COLO668 (cell line): ENCODE data around the gene CPNE8.

ENCODE experiments used
- DNase-seq: peaks from one replicate; lab custom pipeline; 2025; ENCODE audit not compliant: unreplicated experiment; lab: John Stamatoyannopoulos, UW

CPNE8 gene

DNA sequence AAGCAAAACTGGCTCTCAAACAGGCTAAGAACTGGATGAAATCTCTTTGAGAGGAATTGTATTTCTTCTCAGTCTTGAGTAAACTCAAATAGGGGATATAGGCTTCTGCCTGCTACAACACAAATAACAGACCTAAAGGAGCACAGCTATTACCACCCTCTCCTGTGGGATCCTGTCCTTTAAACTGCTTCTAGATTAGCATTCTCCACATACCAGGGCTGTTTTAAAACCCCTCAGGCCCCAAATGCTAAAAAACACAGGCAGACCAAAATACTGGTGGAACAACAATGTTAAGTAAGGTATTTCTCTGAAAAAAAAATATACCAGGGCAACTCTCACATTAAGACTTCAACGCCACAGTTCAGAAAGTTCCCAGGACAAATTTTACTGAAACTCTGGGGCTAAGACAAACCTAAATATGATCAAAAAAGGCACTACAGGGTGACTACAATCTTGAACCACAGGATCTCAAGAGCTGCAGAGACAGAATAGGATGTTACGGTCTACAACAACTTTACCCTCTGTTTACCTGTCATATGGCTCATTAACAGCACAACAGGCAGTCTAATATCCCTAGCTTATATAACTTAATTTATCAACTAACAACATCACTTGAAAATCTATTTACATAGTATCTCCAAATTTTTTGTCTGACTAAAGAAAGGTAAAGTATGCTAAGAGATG lies 7.2 kb downstream of the CPNE8 start:
- no peak for DNase-seq

- DNase-seq = no peak
These were observed 9.9 kb downstream of the CPNE8 start for GRCh38 chr12:38895446-38895845.

DNA sequence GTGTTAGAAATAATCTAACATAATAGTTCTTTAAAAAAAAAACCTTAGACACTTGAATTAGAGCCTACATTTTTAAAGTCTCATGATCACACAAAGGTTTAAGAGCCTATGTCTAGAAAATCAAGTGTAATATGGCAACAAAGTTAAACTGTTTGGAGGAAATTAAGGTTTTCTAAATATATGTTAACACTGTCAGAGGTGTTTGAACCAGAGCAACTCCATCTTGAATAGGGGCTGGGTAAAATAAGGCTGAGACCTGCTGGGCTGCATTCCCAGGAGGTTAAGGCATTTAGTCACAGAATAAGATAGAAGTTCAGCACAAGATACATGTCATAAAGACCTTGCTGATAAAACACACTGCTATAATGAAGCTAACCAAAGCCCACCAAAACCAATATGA lies 12.4 kb downstream of the CPNE8 start:
- DNase-seq = no peak

DNA sequence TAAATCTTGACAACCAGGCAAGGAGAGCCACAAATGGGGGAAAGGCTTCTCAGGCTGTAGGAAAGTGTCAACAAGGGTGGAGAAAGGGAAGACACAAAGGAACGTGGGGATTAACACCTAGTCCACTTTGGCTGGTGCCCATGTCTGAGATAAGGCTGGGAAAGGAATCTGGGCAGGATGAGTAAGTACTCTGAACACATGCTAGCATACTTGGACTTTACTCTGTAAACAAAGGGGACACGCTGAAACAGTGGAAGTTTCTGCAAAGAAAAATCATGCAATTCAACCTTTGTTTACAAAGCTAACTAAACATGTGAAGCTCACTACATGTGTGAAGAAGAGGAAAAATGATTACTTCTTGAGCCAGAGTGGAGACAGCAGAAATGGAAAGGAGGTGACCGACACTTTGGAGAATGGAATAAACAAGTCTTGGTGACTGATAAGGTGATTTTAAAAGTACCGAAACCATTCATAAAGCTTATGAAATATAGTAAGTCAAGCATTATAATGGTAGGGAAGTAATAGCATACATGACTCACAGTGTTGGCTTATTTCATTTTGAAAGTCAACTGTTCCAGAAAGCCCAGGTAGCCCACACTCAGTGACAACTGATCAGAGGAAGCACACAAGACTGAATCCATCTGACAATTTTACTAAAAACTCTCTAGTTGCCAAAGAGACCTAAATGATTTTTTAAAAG lies 13.2 kb downstream of the CPNE8 start:
- DNase-seq = no peak

GRCh38 chr12:38890102-38890855 lies 15.1 kb downstream of the CPNE8 start:
- DNase-seq = no peak

GRCh38 chr12:38889297-38889815 lies 16.0 kb downstream of the CPNE8 start:
- DNase-seq = no peak

- no peak for DNase-seq
These were observed 17.6 kb downstream of the CPNE8 start for GRCh38 chr12:38887770-38888169.

GRCh38 chr12:38886931-38887330 lies 18.5 kb downstream of the CPNE8 start:
- DNase-seq = no peak

DNA sequence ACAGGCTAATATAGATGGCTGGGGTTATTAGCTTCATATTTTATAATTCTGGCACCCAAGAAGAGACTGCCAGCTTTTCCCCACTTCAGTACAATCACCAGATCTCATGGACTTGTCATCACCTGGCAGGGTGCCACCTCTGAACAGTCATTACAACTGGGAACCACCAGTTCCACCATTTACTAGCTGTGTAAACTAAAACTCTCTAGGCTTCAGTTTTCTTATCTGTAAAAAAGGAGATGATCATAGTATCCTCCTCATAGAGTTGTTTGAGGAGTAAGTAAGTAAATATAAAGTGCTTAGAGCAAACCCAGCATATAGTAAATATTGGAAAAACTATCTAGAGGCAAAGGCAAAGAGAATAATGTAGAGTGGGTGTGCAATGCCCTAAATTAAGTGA lies 19.3 kb downstream of the CPNE8 start:
- DNase-seq = no peak

- DNase-seq = no peak
These were observed 20.7 kb downstream of the CPNE8 start for GRCh38 chr12:38884666-38885065.

DNA sequence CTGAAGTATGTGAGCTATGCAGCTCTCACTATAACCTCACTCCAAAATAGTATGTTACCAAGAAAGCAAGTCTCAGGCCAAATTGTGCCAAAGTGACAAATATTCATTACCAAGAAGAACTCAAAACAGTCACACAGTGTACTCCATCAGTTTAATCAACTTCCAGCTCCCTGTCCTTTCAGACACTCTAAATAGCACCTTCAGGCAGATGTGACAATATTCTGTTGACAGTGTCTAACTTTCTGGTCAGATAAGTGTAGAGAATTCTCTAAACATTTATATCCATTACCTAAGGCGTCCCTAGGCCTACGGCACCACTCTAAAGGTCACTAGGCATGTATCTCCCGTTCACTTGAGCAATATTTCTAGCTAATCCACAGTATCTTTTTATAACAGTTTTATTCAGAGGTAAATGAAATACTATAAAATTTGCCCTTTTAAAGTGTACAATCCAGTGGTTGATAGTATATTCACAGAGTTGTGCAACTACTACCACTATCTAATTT lies 21.7 kb downstream of the CPNE8 start:
- DNase-seq = no peak

GRCh38 chr12:38880288-38880687 lies 25.1 kb downstream of the CPNE8 start:
- DNase-seq = no peak

- DNase-seq = no peak
These were observed 26.4 kb downstream of the CPNE8 start for GRCh38 chr12:38878986-38879385.

- DNase-seq = no peak
These were observed 27.1 kb downstream of the CPNE8 start for GRCh38 chr12:38878333-38878705.

DNA sequence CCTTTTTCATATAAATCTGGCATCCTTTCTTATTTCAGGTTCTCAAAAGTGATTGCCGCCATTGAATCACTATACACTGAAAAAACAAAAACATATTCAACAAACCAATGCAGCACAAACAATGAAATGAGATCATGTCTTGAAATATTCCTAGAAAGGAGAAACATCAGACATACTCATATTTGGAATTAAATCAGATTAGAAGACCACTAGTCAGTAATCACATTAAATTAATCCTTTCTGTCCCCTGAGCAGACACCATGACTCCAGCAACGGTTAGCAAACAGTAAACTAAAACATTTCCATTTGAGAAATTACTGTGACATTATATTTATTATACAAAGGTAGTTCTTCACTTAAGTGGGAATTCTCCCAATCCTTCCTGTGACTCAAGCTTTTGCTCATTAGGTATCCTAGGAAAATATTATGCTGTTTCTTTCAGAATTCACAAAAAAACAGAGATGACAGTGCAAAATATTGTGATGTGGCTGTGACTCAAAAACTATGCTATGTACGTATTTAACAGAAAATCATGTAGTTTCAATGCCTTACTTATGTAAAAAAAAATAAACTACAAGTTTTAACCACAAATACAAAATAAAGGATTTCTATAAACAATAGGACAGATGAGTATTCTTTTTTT lies 29.7 kb downstream of the CPNE8 start:
- no peak for DNase-seq

GRCh38 chr12:38872561-38872960 lies 32.8 kb downstream of the CPNE8 start:
- DNase-seq = no peak

DNA sequence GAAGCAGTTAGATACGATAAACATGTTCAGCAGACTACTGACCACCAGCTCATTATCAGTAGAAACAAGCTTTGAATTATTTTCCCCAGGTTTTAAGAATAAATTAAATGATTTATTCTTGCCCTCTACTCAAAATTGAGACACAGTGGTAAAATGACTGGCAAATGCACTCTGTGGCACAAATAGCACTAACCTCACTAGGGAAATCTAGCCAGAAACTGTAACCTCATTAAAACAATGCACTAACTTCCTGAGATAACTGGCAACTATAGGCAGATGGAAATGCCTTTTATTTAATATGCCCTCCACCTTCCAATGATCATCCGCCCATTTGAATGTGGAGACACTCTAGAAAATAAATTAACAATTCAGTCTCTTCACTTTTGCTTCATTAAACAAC lies 33.2 kb downstream of the CPNE8 start:
- no peak for DNase-seq

- no peak for DNase-seq
These were observed 36.4 kb downstream of the CPNE8 start for GRCh38 chr12:38869036-38869435.

DNA sequence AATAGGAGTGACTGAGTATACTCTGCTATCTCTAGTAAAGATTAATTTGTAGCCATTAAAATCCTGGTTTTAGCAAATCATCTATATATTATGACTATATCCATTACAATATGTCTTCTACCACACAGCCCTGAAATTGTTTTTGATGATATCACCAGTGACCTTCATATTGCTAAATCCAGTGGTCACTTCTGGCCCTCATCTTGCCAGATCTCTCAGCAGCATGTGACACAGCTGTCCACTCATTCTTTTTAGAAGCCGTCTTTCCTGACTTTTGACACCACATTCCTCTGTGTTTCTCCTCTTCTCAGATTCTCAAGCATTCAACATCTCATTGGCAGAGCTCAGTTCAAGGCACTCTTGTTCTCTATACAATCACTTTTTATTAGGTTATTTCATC lies 54.9 kb downstream of the CPNE8 start:
- no peak for DNase-seq

DNA sequence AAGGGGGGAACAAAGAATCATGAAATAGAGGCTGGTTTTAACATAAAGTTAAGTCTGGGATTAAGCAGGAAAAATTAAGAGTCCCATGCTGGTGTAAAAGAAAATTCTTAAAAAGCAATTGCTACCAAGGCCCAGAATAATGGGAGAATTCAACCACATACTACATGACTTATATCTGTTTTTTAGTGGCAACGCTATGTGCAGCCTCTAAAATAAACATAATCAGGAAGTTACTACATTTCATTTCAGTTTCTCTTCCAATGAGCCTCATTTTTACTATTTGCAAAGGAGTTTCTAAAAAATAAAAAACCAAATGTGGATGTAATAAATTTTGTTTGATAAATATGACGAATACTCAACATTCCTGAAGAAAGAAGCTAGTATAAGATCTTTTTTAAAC lies 58.1 kb downstream of the CPNE8 start:
- DNase-seq = no peak

- DNase-seq = no peak
These were observed 61.1 kb downstream of the CPNE8 start for GRCh38 chr12:38844267-38844666.
